Measurements from ENCODE around the gene FAM184B. TPM values are rescaled to one million over a fixed set of nuclear protein-coding genes. Genes with fewer than 3 reads are reported as not detected.
"Not testable (repeated sequence)": the region's sequence is repeated elsewhere in the genome, so short reads cannot be mapped to it uniquely, and the experiment has no call there.

FAM184B gene
- total RNA-seq, 2 experiments from 2014 or later = 0.03 TPM; not detected in 1

DNA sequence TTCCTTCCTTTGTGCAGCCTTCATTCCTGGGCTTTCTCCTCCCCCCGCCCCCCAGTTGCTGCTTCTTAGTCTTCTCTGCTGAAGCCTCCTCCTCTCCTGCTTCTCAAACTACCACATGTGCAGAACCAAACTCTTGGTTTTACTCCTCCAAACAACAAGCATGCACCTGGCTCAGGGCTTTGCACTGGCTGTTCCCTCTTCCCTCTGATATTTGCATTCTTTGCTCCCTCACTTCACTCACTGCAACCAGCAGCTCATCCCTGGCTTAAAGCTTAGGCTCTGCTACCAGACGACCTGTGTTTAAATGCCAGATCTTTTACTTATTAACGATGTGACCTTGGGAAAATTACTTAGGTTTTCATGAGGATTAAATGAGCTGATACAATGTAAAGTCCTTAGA lies 115.6 kb downstream of the FAM184B start:
- H3K27me3 Mint-ChIP-seq (ENCODE audit: low read depth) = no peaks in the 10 kb centered on the region
- H3K4me1 Mint-ChIP-seq (ENCODE audit: low read depth) = peaks cover 13% of the 10 kb centered on the region
- H3K9me3 Mint-ChIP-seq (ENCODE audit: insufficient read depth) = no peaks in the 10 kb centered on the region
- no peaks in the 10 kb centered on the region for H3K36me3 Mint-ChIP-seq (ENCODE audit: low read depth)
- no peak overlapping the region for H3K27ac Mint-ChIP-seq
- H3K4me3 Mint-ChIP-seq = no peak overlapping the region
- no peak for ATAC-seq
- POLR2A ChIA-PET = no interaction called here
- no peak for DNase-seq
- CTCF ChIA-PET = no interaction called here

DNA sequence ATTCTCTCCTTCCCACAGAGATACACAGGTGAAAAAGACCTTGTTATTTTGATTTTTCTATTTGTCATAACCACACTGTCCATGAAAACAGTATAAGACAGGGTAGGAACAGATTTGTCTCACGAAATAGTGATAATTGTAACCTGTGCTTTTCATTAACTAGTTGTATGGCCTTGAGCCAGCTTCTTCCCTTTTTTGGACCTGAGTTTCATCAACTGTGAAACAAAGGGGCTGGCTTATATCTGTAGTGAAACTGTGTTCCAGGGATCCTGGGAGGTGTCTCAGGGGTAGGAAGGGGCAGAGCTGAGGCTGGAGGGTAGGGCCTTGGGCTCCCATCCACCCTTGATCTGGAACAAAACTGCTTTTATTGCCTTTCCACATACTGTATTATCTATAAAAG lies 116.1 kb downstream of the FAM184B start:
- ChIA-PET POLR2A (no interaction called here), CTCF (no interaction called here)
- H3K27ac Mint-ChIP-seq = no peak overlapping the region
- H3K36me3 Mint-ChIP-seq (ENCODE audit: low read depth) = no peaks in the 10 kb centered on the region
- DNase-seq = no peak
- H3K27me3 Mint-ChIP-seq (ENCODE audit: low read depth) = no peaks in the 10 kb centered on the region
- peaks cover 13% of the 10 kb centered on the region for H3K4me1 Mint-ChIP-seq (ENCODE audit: low read depth)
- no peaks in the 10 kb centered on the region for H3K9me3 Mint-ChIP-seq (ENCODE audit: insufficient read depth)
- no peak overlapping the region for H3K4me3 Mint-ChIP-seq
- no peak for ATAC-seq

DNA sequence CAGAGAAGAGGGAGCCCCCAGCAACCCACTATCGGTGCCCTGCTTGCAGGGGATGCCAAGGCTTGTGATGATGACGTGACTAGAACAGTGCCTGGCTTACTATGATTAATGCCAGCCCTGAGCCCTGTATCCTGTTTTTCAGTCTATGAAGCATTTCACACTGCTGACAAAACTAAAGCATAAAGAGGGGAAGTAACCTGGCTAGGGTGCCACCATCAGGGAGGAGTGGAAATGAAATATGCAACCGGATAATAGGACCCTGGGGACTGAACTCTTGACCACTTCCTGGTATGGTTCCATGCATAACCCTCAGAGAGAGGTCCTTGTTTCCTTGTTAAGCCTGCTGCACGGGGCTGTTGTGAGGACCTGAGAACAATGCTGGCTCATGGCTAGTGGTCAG lies 116.7 kb downstream of the FAM184B start:
- Mint-ChIP-seq H3K9me3 (ENCODE audit: insufficient read depth) (no peaks in the 10 kb centered on the region), H3K36me3 (ENCODE audit: low read depth) (no peaks in the 10 kb centered on the region), H3K27ac (no peak overlapping the region), H3K27me3 (ENCODE audit: low read depth) (no peaks in the 10 kb centered on the region), H3K4me3 (no peak overlapping the region), H3K4me1 (ENCODE audit: low read depth) (peaks cover 13% of the 10 kb centered on the region)
- ATAC-seq (no peak), DNase-seq (no peak)
- ChIA-PET CTCF (no interaction called here), POLR2A (no interaction called here)

DNA sequence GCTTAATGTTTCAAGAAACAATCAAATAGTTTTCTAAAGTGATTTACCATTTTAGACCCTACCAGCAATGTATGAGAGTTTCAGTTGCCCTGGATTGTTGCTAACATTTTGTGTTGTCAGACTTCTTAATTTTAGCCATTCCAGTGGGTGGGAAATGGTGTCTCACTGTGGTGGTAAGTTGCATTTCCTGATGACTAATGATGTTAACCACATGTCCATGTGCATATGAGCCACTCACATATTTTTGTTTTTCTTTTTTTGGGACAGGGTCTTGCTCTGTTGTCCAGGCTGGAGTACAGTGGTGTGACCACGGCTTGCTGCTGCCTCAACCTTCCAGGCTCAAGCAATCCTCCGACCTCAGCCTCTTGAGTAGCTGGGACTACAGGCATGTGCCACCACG lies 118.7 kb downstream of the FAM184B start:
- POLR2A ChIA-PET = no interaction called here
- Mint-ChIP-seq H3K27me3 (ENCODE audit: low read depth) (no peaks in the 10 kb centered on the region), H3K27ac (no peak overlapping the region), H3K9me3 (ENCODE audit: insufficient read depth) (no peaks in the 10 kb centered on the region), H3K4me1 (ENCODE audit: low read depth) (peaks cover 13% of the 10 kb centered on the region), H3K36me3 (ENCODE audit: low read depth) (no peaks in the 10 kb centered on the region), H3K4me3 (no peak overlapping the region)
- CTCF ChIA-PET = no interaction called here
- DNase-seq = no peak
- no peak for ATAC-seq

DNA sequence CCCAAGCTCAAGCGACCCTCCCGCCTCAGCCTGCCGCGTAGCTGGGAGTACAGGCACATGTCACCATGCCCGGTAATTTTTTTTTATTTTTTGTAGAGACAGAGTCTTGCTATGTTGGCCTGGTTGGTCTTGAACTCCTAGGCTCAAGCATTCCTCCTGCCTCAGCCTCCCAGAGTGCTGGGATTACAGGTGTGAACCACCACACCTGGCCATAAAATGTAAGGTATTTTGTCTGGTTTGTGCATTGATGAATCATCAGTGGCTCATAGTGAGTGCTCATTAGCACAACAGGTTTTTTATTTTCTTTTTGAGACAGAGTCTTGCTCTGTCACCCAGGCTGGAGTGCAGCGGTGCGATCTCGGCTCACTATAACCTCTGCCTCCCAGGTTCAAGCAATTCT lies 122.2 kb downstream of the FAM184B start:
- H3K4me1 Mint-ChIP-seq (ENCODE audit: low read depth); POLR2A ChIA-PET; DNase-seq; H3K4me3 Mint-ChIP-seq; CTCF ChIA-PET; ATAC-seq; H3K27me3 Mint-ChIP-seq (ENCODE audit: low read depth); H3K27ac Mint-ChIP-seq; H3K9me3 Mint-ChIP-seq (ENCODE audit: insufficient read depth); H3K36me3 Mint-ChIP-seq (ENCODE audit: low read depth): not testable (repeated sequence)

DNA sequence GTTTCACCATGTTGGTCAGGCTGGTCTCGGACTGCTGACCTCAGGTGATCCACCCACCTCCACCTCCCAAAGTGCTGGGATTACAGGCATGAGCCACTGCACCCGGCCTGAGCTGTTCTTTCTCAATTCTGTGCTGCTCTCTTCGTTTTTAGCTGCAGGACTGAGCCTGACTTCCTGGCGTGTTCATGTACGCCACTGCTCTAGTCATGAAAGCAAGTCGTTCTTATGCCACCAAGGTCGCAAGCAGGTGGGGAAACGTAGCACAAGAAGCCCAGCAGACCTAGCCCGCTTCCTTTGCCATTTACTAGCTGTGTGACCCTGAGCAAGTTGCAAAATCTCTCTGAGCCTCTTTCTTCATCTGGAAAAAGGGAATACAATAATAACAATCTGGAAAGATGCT lies 123.6 kb downstream of the FAM184B start:
- ChIA-PET POLR2A (no interaction called here), CTCF (no interaction called here)
- DNase-seq (no peak), ATAC-seq (no peak)
- no peak overlapping the region for H3K27ac Mint-ChIP-seq
- no peaks in the 10 kb centered on the region for H3K9me3 Mint-ChIP-seq (ENCODE audit: insufficient read depth)
- H3K27me3 Mint-ChIP-seq (ENCODE audit: low read depth) = no peaks in the 10 kb centered on the region
- no peaks in the 10 kb centered on the region for H3K4me1 Mint-ChIP-seq (ENCODE audit: low read depth)
- no peak overlapping the region for H3K4me3 Mint-ChIP-seq
- no peaks in the 10 kb centered on the region for H3K36me3 Mint-ChIP-seq (ENCODE audit: low read depth)

DNA sequence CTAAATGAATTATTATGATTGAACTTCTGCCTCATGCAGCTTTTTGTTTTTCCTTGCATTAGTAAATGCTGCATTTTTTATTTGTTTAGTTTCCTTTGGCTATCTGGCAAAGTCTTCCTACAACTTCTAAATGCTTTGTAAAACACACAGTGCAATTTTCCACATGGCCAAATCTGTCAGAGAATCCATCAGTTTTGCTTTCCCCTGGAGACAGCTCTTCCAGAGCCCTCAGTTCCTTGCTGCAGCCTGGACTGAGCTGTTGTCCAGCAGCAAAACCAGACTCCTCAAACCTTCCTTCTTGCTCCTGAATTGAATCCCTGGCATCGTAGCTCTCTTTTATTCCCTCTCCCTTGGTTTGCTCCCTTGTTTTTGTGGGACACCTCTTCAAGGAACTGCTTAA lies 124.3 kb downstream of the FAM184B start:
- ATAC-seq (no peak), DNase-seq (no peak)
- ChIA-PET CTCF (interaction anchor here (1.0 kb wide), 1 partner anchor 209 kb away, joined by 3 read pairs; no protein-coding TSS in a partner anchor), POLR2A (no interaction called here)
- Mint-ChIP-seq H3K4me1 (ENCODE audit: low read depth) (no peaks in the 10 kb centered on the region), H3K9me3 (ENCODE audit: insufficient read depth) (no peaks in the 10 kb centered on the region), H3K27ac (no peak overlapping the region), H3K36me3 (ENCODE audit: low read depth) (no peaks in the 10 kb centered on the region), H3K27me3 (ENCODE audit: low read depth) (no peaks in the 10 kb centered on the region), H3K4me3 (no peak overlapping the region)

DNA sequence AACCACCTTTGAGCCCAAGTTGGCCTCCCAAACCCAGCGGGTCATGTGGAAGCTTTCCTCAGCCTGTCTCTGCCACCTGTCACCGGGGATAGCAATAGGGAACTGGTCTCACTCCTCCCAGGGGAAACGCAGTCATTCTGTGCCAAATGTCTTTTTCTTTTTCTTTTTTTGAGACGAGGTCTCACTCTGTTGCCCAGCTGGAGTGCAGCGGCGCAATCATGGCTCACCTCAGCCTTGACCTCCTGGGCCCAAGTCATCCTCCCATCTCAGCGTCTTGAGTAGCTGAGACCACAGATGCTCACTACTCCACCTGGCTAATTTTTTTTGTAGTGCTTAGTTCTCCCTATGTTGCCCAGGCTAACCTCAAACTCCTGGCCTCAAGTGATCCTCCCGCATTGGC lies 126.7 kb downstream of the FAM184B start:
- peaks cover 9% of the 10 kb centered on the region for H3K4me1 Mint-ChIP-seq (ENCODE audit: low read depth)
- H3K36me3 Mint-ChIP-seq (ENCODE audit: low read depth) = no peaks in the 10 kb centered on the region
- no peak overlapping the region for H3K27ac Mint-ChIP-seq
- DNase-seq (no peak), ATAC-seq (no peak)
- ChIA-PET CTCF (no interaction called here), POLR2A (no interaction called here)
- H3K9me3 Mint-ChIP-seq (ENCODE audit: insufficient read depth) = no peaks in the 10 kb centered on the region
- H3K27me3 Mint-ChIP-seq (ENCODE audit: low read depth) = peaks cover 2% of the 10 kb centered on the region
- H3K4me3 Mint-ChIP-seq = no peak overlapping the region

DNA sequence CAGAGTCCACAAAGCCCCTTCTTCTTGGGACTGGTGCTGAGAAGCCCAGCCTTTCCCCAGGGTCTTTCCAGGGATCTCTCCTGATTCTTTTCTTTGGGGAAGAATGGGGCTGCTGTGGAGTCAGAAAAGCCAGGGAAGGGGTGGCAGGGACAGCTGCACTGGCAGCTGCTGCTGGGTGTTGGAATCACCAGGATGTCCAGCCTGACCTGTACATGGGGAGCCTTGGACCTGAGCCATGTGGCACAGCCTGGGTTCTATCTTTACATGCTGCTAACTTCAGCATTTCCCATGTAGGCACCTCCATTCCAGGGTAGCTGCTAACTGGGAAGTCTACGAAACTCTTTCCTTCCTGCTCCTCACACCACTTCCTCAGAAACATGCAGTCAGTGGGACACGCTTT lies 131.0 kb downstream of the FAM184B start:
- ChIA-PET POLR2A (no interaction called here), CTCF (no interaction called here)
- DNase-seq = no peak
- peaks cover 5% of the 10 kb centered on the region for H3K27me3 Mint-ChIP-seq (ENCODE audit: low read depth)
- peaks cover 9% of the 10 kb centered on the region for H3K4me1 Mint-ChIP-seq (ENCODE audit: low read depth)
- ATAC-seq = no peak
- H3K27ac Mint-ChIP-seq = no peak overlapping the region
- no peaks in the 10 kb centered on the region for H3K9me3 Mint-ChIP-seq (ENCODE audit: insufficient read depth)
- no peak overlapping the region for H3K4me3 Mint-ChIP-seq
- no peaks in the 10 kb centered on the region for H3K36me3 Mint-ChIP-seq (ENCODE audit: low read depth)

DNA sequence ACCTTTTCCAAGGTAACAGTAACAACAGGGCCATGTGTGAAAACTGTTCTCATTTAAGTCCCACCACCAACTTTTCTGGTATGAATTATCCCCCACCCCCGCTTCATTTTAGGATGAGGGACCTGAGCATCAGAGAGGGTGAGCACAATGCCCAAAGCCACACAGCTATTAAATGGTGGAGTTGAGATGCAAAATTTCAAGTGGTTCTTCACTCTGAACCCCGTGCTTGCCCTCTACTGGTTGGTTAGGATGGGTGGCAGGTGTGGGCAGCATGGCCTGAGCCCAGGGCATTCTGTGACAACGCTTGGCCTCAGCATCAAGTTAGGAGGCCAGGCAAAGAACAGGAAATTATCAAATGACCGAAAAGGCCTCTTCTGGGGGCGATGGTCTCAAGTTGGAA lies 133.5 kb downstream of the FAM184B start:
- CTCF ChIA-PET = no interaction called here

DNA sequence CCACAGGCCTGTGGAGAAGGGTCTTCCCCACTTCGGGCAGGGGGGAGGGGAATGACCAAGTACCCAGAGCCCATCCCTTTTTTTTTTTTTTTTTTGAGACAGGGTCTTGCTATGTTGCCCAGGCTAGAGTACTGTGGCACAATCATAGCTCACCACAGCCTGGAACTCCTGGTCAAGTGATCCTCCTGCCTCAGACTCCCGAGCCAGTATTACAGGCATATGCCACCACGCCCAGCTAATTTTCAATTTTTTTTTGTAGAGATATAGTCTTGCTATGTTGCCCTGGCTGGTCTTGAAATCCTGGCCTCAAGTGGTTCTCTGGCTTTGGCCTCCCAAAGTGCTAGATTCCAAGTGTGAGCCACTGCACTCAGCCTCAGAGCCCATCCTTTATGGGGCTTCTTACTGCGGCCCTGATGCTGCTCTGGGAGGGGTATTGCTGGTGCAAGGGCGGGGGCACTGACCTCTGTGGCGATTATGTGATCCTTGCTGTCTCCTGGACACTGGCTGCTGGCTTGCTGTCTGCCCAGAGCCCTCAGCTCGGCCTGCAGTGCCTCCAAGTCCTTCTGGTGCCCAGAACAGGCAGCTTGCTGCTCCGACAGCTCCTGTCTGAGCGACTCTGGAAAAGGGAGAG lies 134.1 kb downstream of the FAM184B start:
- H3K4me3 Mint-ChIP-seq = no peak overlapping the region
- no peak overlapping the region for H3K27ac Mint-ChIP-seq
- ChIA-PET POLR2A (no interaction called here), CTCF (interaction anchor here (0.7 to 1.0 kb wide), 2 partner anchors 9 to 300 kb away, joined by 3 to 4 read pairs; no protein-coding TSS in a partner anchor)
- peaks cover 5% of the 10 kb centered on the region for H3K27me3 Mint-ChIP-seq (ENCODE audit: low read depth)
- peaks cover 9% of the 10 kb centered on the region for H3K4me1 Mint-ChIP-seq (ENCODE audit: low read depth)
- DNase-seq (no peak), ATAC-seq (no peak)
- no peaks in the 10 kb centered on the region for H3K9me3 Mint-ChIP-seq (ENCODE audit: insufficient read depth)
- peaks cover 8% of the 10 kb centered on the region for H3K36me3 Mint-ChIP-seq (ENCODE audit: low read depth)

More for the DNA sequence above, 133.5 kb downstream of the FAM184B start:
- no peak overlapping the region for H3K4me3 Mint-ChIP-seq
- DNase-seq (no peak), ATAC-seq (no peak)
- H3K27me3 Mint-ChIP-seq (ENCODE audit: low read depth) = peaks cover 5% of the 10 kb centered on the region
- H3K36me3 Mint-ChIP-seq (ENCODE audit: low read depth) = peaks cover 2% of the 10 kb centered on the region
- no peak overlapping the region for H3K27ac Mint-ChIP-seq
- POLR2A ChIA-PET = no interaction called here
- H3K9me3 Mint-ChIP-seq (ENCODE audit: insufficient read depth) = no peaks in the 10 kb centered on the region
- peaks cover 9% of the 10 kb centered on the region for H3K4me1 Mint-ChIP-seq (ENCODE audit: low read depth)

DNA sequence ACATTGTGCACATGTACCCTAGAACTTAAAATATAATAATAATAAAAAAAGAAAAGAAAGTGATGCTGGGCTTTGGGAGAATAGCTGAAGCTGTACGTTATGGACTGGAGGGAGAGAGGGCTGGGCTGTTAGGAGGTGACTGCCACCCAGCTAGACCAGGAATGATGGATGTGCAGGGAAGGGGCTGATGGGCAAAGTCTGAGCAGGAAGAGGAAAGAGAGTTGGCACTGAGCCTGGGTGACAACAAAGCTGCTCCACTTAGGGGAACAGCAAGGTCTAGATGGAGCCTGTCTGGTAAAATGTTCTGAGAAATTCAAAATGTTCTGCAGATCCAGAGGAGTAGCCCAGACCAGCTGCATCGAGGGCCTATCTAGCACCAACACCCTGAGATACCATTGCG lies 134.7 kb downstream of the FAM184B start:
- no peaks in the 10 kb centered on the region for H3K9me3 Mint-ChIP-seq (ENCODE audit: insufficient read depth)
- H3K27ac Mint-ChIP-seq = no peak overlapping the region
- H3K27me3 Mint-ChIP-seq (ENCODE audit: low read depth) = peaks cover 5% of the 10 kb centered on the region
- H3K4me3 Mint-ChIP-seq = no peak overlapping the region
- no peak for ATAC-seq
- DNase-seq = no peak
- ChIA-PET CTCF (interaction anchor here (1.0 kb wide), 1 partner anchor 9 kb away, joined by 4 read pairs; no protein-coding TSS in a partner anchor), POLR2A (no interaction called here)
- H3K4me1 Mint-ChIP-seq (ENCODE audit: low read depth) = peaks cover 7% of the 10 kb centered on the region
- peaks cover 9% of the 10 kb centered on the region for H3K36me3 Mint-ChIP-seq (ENCODE audit: low read depth)

DNA sequence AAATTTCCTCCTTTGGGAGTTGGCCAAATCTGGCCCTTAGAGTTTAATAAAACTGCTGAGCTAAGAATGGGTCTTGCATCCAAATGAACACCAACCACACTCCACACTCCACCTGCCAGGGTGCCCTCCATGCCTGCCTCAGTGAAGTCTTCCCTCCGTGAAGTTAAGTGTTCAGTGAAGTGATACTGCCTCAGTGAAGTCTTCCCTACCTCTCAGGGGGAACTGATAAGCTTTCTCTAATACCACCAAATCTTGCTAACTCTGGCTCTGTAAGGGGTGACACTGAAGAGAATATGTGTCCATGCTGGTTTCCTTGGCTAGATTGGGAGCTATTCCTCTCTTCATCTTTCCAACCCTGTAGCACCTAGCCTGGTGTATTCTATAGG lies 139.0 kb downstream of the FAM184B start:
- no peaks in the 10 kb centered on the region for H3K4me1 Mint-ChIP-seq (ENCODE audit: low read depth)
- ATAC-seq (no peak), DNase-seq (no peak)
- no peak overlapping the region for H3K4me3 Mint-ChIP-seq
- no peaks in the 10 kb centered on the region for H3K27me3 Mint-ChIP-seq (ENCODE audit: low read depth)
- H3K27ac Mint-ChIP-seq = no peak overlapping the region
- POLR2A ChIA-PET = no interaction called here
- peaks cover 9% of the 10 kb centered on the region for H3K36me3 Mint-ChIP-seq (ENCODE audit: low read depth)
- CTCF ChIA-PET = interaction anchor here (1.6 kb wide), 1 partner anchor 94 kb away, joined by 4 read pairs; no protein-coding TSS in a partner anchor
- H3K9me3 Mint-ChIP-seq (ENCODE audit: insufficient read depth) = no peaks in the 10 kb centered on the region
